Esophagus muscularis mucosa (tissue), 4 donors: ENCODE results near the gene GAL3ST3.

Experiments used
- EP300 ChIP-seq: sonication (generic); formaldehyde crosslinking; IDR thresholded peaks from one replicate; pipeline ENCODE4 v1.6.1; 2017; ENCODE audit warnings: antibody characterized with exemption
- POLR2A ChIP-seq: fragments of 450-650 bp; IDR thresholded peaks from one replicate; pipeline ENCODE4 v1.6.1; 2017; ENCODE audit warnings: antibody characterized with exemption, moderate library complexity, mild to moderate bottlenecking, low read depth
- POLR2AphosphoS5 ChIP-seq, 2 donors: sonication (generic); formaldehyde crosslinking; IDR thresholded peaks; one replicate each; pipeline ENCODE4 v1.6.1; 2017; ENCODE audit warnings: antibody characterized with exemption in 2 of 2
- TF ChIP-seq, protein P1 (sequence below), 3 experiments: fragments of 200-600 bp in 2 of 3; fragments of 450-650 bp in 1 of 3; sonication (generic) in 2 of 3; IDR thresholded peaks; one replicate each; pipeline ENCODE4 v1.5.1; 2017 to 2019; ENCODE audit warnings: antibody characterized with exemption in 3 of 3, mild to moderate bottlenecking in 2 of 3, moderate library complexity in 1 of 3

DNA sequence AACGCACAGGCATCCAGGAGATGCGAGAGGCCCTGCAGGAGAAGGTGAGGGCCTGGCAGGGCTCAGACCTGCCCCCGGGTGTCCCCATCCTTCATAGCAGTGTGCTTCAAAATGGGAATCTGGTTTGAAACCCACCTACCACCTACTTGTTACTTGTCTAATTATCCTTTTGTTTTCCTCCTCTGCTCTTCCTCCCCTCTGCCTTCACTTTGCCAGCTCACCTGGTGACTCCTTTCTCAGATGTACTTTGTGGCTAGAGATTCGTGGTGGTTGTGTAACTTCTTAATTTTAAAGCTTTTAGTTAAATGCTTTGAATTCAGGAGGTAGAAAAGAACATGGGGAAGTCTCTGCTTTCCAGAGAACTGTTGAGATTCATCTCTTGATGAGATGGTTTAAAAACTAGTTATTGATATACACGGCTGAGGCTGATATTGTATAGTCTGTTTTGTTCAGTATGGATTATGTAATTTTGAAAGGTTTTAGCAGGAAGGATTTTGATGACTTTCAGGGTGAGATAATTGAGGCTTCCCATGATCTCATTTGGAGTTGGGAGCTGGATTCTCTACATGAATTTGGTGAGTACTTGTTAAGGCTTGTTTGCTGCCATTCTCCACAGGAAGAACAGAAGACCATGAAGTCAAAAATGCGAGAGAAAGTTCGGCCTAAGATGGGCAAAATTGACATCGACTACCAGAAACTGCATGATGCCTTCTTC is 11.2 kb upstream of the GAL3ST3 start:
- TF ChIP-seq, protein P1, sequence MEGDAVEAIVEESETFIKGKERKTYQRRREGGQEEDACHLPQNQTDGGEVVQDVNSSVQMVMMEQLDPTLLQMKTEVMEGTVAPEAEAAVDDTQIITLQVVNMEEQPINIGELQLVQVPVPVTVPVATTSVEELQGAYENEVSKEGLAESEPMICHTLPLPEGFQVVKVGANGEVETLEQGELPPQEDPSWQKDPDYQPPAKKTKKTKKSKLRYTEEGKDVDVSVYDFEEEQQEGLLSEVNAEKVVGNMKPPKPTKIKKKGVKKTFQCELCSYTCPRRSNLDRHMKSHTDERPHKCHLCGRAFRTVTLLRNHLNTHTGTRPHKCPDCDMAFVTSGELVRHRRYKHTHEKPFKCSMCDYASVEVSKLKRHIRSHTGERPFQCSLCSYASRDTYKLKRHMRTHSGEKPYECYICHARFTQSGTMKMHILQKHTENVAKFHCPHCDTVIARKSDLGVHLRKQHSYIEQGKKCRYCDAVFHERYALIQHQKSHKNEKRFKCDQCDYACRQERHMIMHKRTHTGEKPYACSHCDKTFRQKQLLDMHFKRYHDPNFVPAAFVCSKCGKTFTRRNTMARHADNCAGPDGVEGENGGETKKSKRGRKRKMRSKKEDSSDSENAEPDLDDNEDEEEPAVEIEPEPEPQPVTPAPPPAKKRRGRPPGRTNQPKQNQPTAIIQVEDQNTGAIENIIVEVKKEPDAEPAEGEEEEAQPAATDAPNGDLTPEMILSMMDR (IDR thresholded peaks at IDR 0.05), result no peak
- TF ChIP-seq POLR2AphosphoS5 (IDR thresholded peaks at IDR 0.05), result no peak
- TF ChIP-seq POLR2A, result no peak
- TF ChIP-seq EP300, result no peak
